Measurements from ENCODE around the gene PIGQ.
A peak's percentile ranks its signal among the peaks of the same experiment; 100 is the strongest.

The PIGQ gene

DNA sequence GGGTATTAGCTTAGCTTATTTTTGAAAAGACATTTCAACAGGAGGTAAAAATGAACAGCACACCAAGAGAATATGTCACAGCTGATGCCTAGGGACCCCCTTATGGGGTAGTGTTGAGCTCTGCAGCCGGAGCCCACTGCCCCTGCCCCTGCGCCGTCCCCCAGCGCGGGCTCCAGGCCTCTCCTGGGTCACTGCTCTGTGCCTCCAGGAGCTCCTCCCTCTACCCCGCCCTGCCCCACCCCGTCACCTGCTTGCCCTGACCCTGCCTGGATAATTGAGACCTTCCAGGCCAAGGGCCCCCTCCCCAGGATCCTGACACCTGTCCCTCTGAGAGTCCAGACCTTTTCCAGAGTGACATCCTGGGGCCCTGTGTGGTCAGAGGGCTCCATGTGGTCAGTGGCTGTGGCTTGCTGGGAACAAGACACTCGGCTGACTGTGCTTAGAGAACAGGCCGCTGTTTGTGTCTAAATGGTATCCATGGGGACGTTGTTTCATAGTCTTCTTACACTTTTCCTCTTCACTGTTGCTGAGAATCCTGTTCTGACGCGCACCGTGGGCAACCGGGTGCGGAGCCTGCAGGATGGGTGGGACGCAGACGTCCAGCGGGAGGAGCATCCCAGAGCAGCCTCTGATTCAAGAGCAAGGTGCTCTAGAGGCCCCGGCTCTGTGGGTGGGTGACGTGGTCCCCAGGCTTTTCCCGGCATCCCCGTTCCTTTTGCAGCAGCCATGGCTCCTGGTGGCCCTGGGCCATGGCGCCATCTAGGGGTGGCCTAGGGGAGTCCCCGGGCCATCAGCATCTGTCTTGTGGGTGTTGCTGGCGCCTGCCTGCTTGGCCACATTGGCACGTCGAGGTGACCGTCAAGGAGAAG, 41.0 kb downstream of the PIGQ start:
- DNase-seq: no peak

DNA sequence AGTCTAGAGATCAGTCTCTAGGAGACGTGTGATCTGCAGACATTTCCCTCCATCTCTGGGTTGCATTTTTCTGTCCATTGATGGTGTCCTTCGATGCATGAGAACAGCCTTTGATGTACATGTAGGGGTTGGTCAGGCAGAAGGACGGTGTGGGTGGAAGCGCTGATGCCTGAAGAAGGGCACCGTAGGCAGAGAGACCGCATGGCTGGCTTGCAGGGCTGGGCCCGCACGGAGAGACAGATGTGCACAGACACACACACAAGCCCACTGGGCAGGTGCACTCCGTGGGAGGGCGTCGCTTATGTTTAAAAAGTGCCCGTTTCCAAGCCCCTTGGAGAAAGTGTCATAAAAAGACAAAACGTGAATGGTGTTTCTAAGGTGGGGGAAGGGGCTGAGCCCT, 45.4 kb downstream of the PIGQ start:
- DNase-seq: no peak

DNA sequence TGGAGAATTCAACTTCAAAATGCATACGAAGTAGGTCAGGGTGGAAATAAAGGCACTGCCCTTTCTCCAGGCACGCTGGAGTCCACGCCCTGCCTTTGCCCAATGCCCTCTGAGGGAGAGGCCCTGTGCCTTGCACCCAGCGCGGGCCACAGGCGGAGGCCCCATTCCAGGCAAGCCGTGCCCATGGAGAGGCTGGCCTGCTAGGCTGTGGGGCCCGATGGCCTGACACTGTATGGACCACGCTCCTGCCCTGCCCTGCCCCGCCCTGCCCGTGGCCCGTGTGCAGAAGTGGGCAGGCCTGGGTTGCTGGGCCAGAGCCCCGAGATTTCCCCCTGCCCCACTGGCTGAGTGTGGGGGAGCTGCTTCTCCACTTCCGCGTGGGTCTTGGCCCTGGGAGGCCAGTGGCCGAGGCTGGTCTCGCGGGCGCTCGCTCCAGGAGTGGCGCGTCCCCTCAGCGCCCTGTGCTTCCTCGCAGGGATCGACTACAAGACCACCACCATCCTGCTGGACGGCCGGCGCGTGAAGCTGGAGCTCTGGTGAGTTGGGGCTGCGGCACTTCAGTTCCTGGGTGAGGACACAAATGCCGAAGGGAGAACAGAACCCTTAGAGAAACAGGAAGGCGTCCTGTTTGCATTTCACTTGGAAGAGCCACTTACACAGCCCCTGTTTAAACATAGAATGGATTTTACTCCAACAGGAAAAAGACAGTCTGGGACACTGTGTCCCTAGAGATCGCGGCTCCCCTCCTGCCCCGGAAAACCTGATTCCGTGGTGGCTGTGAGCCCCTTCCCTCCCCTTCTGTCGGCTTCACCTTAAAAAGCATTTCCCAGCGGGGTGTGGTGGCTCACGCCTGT, 47.2 kb downstream of the PIGQ start:
- no peak for DNase-seq

DNA sequence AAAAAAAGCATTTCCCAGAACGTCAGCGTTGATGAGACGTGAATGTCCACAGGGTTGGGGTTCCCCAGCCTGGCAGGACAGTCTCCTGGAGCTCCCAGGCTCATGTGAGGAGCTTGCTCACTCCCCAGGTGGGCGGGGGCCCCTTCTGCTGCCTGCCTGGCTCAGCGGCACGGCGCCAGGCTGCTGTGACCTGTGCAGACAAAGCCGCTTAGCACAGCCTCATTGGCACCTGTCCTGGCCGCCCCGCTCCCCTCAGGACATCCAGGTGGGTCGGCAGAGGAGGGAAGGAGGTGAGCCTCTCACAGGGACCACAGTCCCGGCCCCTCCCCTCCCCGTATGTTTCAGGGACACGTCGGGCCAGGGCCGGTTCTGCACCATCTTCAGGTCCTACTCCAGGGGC, 48.1 kb downstream of the PIGQ start:
- DNase-seq: no peak

DNA sequence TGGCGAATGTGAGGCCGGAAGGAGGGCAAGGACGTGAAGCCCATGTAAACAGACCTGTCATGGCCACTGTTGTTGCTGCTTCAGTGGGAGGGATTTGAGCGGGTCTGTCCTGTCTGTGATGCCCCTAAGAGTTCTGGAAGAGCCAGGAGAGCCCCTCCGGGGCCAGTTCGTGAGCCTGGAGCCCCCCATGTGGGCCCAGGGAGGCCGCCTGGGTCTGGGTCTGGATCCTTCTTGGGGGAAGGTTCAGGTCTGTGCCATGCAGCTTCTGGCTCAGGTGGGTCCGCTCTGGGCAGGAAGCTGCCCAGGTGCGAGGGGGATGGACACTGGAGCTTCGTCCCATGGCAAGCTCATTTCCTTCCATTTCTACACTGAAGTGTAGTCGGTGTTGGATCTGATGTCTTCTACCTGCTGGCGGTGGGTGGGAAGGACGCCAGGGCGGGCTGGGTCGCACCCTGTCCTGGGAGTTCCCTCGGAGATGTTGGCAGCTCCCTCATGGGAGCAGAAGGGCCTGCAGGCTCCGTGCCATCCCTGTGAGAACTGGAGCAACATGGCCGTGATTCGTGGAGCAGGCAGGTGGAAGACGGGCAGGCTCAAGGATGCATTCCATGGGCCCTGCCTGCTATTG, 49.8 kb downstream of the PIGQ start:
- no peak for DNase-seq

DNA sequence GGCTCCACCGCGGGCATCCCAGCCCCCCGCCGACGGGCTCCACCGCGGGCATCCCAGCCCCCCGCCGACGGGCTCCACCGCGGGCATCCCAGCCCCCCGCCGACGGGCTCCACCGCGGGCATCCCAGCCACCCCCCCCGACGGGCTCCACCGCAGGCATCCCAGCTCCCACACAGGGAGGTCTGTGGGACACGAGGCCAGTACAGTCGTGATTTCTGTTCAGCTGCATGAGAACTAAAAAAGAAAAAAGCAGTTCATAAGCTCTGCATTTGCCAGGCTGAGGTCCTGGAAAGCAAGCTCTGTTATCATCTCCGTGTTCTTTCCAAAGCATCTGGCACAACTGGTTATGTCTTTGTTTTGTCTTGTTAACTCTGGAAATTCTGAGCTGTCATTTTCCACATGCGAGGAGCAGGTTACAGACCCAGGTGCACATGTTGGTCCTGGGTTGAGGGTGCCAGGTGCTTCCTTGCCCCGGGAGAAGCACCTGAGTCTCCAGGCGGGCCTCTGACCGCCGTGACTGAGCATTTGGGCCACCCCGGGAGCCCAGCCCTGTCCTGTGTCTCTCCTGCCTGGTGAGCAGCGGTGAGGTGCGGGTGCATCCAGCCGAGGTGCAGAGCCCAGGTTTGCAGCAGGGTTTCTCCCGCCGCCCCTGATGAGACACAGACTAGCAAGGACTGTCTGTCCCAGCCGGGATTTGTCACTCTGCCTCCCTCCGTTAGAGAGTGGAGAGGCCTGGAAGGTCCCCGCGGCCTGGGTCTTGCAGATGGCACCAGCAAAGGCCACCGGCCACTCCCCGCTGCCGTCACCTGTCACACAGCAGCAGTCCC, 51.1 kb downstream of the PIGQ start:
- no peak for DNase-seq

DNA sequence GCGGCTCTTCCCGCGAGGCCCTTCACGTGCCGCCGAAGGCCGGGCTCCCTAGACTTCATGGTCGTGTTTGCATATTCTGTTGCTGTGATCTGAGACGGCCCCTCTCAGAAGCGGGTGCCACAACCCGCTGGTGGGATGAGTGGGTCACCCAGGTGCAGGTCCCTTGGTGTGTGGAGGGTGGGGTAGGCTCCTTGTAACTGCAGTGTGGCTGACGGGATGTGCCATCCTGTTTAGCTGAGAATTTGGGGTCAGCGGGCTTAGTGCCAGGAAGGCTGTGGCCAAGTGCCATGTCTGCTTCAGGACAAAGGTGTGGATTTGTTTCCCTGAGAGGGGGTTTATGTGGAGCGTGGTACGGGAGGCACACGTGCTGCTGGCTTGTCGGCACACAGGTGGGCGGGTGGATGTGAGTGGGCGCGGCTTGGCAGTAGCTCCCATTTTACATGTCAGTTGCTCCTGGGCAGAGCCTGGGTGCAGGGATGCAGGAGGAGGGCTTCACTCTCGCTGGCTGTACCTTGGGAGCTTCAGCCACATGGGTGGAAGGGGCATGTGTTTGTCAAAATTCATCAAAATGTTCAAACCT, 51.8 kb downstream of the PIGQ start:
- DNase-seq: peak; percentile 25

DNA sequence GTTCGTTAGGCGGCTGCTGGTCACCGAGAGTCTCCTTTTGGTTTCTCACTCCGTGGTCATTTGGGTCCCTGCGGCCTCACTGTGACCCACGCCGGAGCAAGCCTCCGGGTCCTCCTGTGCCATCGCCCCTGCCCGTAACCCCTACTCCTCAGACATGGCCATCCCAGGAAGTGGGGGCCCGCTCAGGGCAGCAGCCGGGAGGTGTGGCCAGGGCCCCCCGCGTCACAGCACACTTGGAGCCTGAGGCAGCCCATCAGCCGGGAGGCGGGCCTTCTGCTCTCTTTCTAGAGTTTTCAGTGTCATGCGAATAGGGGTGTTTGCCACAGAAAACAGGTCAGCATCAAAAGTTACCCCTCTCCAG, 53.1 kb downstream of the PIGQ start:
- no peak for DNase-seq

DNA sequence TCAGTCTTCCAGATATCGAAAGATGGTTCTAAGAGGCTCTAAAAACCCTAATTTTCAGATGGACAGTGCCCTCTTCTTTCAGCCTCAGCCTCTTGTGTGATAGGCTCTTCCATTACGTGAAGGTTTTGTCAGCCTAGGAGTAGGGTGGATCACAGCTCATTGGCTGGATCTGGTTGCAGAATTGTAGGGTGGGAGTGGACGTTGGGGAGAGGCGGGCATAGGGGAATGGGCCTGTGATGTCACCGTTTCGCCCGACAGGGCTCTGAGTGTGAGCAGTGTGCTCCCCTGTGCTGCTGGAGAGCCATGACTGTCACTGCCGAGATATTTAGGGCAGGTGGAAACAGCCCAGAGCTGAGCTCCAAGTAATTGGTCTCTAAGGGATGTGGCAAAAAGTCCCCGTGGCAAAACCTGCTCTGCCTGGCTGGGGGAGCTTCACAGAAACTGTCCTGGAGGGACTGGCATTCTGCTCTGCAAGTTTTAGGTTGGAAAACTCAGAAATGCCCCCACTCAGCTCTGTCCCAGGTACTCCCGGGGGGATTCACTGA, 54.8 kb downstream of the PIGQ start:
- no peak for DNase-seq

DNA sequence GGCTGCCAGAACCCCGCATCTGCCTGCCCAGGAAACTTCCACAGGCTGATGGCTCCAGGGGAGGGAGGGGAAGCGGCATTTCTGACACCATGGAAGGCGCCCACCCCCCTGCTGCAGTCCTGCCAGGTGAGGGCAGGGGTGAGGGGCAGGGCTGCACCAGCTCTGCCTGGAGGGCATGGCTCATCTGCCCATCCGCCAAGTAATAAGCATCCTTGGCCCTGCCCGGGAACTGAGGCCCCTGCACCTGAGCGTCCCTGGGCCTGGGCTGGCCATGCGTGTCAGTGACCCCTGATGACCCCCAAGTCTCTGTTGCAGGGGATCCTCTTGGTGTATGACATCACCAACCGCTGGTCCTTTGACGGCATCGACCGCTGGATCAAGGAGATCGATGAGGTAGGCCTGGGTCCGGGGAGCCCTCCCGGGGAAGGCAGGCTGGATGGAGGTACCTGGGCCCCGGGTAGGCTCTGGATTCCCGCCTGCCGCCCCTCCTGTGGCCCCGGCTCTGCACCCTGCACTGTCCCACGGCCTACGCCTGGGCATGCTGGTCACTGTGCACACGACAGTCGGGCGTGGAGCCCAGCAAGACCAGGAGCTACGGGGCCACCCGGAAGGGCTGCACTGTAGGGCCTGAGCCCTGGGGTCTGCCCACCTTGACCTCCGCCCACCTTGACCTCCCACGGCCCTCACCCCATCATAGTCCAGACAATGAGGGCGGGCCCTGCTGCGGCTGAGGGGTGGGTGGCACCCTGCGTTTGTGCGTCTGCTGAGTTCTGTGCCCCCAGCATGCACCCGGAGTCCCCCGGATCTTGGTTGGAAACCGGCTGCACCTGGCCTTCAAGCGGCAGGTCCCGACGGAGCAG, 55.6 kb downstream of the PIGQ start:
- no peak for DNase-seq

DNA sequence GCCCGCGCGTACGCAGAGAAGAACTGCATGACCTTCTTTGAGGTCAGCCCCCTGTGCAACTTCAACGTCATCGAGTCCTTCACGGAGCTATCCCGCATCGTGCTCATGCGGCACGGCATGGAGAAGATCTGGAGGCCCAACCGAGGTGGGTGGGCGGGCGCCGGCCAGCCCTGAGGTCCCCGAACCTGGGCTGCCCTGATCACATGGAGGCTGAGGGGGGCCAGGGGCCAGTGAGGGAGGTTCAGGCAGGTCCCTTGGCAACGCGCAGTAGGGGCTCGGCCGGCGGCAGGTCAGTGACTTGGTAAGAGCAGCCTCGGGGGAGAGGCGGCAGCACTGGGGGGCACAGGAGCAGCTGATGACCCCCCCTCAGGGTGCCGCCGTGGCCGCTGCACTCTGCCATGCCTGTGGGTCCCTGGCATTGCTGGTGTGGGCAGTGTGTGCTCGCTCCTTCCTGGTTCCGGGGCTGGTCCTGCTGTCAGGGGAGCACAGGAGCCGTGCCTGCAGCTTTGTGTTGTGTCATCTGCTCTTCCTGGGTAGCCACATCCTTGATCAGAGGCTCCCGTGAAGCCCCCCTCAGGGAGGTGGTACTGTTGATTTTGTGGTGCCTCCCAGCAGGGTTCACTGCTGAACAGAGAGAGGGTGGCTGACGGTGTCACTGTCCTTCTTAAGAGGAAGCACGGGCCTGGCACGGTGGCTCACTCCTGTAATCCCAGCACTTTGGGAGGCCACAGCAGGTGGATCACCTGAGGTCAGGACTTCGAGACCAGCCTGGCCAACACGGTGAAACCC, 56.4 kb downstream of the PIGQ start:
- DNase-seq: no peak

DNA sequence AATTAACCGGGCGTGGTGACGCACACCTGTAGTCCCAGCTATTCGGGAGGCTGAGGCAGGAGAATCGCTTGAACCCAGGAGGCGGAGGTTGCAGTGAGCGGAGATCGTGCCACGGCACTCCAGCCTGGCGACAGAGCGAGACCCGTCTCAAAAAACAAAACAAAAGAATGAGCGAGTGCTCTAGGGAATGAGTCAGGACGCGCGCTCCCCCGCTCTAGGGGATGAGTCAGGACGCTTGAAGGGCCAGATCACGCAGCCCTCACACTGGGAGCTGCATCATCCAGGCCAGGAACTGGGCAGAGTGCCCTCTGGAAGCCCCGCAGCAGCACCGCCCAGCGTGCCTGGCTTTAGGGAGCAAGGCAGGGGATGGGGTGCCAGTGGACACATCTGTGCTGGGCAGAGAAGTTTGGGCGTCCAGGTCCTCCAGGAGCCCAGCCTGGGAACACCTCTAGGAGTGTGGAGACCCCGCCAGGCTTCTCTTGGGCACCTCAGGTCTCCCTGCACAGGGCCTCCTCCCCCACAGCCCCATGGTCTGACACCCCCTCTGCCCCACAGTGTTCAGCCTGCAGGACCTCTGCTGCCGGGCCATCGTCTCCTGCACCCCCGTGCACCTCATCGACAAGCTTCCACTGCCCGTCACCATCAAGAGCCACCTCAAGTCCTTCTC, 57.2 kb downstream of the PIGQ start:
- DNase-seq: no peak

DNA sequence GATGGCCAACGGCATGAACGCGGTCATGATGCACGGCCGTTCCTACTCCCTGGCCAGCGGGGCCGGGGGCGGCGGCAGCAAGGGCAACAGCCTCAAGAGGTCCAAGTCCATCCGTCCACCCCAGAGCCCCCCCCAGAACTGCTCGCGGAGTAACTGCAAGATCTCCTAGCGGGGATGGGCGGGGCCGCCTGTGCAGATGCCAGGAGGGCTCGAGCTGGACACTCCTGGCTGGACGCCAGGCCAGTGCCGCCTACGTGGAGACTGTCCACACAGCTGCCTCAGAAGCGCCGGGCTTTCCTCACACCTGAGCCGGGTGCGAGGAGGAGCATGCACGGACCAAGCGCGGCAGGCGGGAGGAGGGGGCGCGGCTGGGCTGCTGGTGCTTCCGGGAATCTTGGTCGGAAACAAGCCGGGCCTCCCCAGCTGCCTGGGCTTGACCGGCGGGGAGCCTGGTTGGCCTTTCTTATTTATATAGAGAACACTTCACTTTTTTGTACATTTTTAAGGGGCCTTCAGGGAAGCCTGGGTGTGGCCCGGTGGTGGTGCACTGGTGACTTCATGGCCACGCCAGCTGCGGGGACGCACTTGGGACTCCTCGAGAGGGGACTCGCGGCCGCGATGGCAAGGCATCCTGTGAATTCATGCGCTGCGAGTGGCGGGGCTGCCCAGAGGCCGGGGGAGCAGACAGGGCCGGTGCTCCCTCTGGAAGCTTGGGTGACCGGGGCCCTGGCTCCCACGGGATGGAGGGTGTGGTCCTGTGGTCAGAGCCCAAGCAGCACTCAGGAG, 57.9 kb downstream of the PIGQ start:
- no peak for DNase-seq

DNA sequence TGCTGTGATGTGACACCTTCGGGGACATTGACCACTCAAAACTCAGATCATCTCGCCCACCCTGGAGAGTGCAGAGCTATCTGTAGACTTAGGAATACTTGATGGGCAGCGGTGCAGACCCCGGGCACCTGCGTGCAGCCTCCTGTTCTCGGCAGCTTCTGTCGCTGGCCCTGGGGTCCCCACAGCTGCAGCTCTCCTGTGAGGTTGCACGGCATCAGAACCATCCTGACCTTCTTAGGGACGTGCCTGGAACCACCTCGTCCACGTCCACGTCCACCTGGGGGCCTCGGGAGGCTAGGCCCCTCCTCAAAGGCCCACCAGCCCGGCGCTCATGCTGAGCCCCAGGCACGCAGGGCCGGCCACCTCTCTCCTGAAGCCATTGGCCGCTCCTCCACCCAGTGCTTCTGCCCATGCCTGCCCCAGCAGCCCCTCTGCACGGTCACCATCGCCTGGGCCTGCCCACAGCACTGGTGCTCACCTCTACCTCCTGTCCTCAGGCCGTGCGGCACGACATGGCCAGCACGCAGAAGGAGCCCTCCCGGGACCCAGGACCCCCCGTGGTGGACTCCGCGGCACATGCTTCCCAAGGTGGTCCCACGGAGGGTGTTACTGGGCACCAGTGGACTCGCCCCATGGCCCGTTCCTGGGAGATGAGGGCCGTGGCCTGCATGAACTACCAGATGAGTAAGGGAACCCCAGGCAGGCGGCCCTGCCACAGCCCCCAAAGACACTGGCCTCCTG, 58.7 kb downstream of the PIGQ start:
- no peak for DNase-seq

DNA sequence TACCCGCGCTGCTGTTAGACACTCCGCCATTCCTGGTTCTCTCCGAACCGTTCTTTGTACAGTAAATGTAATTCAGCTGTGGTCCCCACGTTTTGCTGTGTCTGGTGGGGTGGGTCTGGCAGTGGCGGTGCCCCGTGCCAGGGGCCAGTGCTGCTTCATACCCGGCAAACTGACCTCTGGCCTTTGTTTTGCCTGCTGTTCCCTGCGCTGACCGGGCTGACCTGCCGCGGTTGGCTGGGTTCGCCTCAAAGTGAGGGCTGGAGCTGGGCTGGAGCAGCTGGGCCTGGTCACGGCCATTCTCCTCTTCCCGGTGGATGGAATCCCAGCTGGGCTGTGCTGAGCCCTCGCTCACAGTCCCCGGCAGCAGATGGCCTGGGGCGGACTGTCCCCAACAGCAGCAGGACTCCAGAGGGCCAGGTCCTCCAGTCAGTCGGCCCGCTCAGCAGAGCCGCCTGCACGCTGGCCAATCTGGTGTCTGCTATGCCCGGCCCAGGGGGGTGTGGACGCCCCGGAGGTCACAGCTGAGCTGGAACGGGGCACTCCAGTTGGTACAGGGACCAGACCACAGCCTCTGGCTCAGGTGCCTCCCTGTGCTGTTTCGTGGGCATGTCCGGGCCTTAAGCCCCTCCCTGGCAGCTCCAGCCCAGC, 59.5 kb downstream of the PIGQ start:
- DNase-seq: no peak

DNA sequence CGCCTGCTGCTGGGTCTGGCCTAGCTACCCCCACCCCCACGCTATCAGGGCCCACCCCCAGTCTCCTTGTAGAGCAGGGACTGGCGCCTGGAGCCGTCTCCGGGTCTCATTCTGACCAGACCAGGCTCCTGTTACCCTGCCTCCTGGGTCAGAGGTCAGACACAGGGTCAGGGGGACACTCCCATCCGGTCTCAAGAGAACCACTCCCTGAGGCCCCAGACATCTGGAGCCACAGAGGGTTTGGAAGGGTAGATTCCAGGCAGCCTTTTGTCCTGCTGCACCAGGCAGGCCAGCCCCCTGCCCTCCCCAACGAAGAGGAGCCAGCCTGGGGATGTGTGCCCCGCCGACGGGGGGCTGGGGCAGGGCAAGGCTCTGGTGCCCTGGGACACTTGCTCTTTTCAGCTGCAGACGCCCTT, 60.1 kb downstream of the PIGQ start:
- no peak for DNase-seq

DNA sequence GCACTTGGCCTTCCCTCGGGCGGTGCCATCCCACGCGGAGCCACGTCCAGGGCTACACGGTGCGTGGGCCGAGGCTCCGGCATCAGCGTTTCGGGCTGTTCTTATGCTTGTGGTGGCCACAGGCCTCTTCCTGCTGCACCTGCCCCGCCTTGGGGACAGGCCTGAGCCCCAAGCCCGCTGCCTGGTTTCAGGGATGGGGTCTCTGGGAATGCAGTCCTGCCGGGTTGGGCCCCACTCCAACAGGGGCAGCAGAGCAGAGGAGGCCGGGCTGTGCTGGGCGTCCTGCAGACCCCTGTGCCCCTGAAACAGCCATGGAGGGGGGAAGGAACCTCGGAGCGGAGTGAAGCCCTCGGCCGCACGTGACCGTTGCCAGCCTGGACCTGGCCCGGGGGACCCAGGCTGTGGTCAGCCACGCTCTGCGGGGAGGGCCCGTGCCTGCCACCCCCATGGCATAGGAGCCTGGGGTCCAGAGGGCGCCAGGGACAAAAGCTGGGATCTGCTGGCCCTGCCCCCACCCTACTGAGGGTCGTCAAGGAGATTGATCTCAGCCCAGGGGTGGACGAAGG, 60.6 kb downstream of the PIGQ start:
- DNase-seq: no peak

Measured in NCI-H1105 (cell line).